Stimulated activated CD4-positive, alpha-beta T cell treated with anti-CD3 and anti-CD28 coated beads, Interleukin-15, amount 100 ng/mL, for 1 hour (primary cell): ENCODE measurements around the gene FNDC7.
"Not testable (repeated sequence)": the region's sequence is repeated elsewhere in the genome, so short reads cannot be mapped to it uniquely, and the experiment has no call there.

Experiments
- DNase-seq, 2 donors: peaks; one replicate each; pipeline ENCODE4 v3.0.0-alpha.2; 2020; ENCODE audit warnings: low read depth in 1 of 2, low spot score in 1 of 2

Gene FNDC7

GRCh38 chr1:108712606-108713150 is at the start of gene FNDC7:
FNDC7 (plus strand) TSS chr1:108712908; CDS start chr1:108712934, 26 bp downstream.
- DNase-seq: no peak

DNA sequence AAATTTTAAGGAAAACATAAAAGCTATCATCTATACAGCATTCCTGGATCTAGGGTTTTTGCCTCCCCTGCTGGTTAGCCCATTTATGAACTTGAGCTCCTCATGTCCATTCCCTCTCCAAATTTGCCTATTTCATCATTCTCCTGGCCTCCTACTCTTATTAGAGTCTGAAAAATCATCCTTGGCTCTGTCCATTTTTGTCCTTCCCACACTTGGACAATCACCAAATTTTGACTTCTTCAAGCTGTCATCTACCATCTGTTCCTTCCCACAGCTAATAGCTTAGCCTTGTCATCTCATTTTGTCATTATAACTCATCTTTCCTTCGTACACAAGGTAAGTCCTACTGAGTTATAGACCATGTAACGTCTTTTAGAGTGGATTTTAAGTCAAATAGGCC is 49.6 kb upstream of the FNDC7 start:
- DNase-seq: no peak

- no peak for DNase-seq
These were observed 48.2 kb upstream of the FNDC7 start for GRCh38 chr1:108664481-108664880.

DNA sequence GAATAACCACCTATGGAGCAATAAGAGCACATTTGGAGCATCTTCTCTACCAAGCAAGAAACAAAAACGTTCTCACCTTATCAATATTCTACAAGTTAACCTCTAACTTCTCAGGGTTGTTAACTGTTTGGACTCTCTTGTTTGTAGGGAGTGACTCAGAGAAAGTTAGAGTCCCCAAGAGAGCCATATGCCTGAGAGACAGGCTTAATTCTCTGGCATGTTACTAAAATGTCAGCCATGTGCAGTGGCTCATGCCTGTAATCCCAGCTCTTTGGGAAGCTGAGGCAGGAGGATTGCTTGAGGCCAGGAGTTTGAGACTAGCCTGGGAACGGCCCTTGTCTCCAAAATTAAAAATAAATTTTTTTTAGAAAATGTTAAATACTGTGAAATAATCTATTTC is 47.6 kb upstream of the FNDC7 start:
- DNase-seq: no peak

DNA sequence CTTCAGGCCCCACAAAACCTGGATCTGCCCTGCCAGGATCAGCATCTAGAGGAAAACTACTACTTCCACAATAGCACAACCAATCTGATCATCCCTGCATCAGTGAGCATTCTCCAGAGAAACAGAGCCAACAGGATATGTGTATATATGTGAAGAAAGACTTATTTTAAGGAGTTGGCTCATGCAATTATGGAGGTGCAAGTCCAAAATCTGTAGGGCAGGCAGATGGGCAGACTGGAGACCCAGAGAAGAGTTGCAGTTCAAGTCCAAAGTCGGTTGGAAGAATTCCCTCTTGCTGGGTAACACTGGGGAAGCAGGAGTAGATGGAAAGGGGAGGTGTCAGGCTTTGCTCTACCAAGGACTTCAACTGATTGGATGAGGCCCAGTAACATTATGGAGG is 46.9 kb upstream of the FNDC7 start:
- no peak for DNase-seq

DNA sequence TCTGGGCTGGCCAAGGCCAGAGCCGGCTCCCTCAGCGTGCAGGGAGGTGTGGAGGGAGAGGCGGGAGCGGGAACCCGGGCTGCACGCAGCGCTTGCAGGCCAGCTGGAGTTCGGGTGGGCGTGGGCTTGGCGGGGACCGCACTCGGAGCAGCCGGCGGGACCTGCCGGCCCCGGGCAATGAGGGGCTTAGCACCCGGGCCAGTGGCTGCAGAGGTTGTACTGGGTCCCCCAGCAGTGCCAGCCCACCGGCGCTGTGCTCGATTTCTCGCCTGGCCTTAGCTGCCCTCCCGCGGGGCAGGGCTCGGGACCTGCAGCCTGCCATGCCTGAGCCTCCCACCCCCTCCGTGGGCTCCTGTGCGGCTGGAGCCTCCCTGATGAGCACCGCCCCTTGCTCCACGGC is 45.3 kb upstream of the FNDC7 start:
- not testable (repeated sequence) for DNase-seq

GRCh38 chr1:108668777-108669176 is 43.9 kb upstream of the FNDC7 start:
- no peak for DNase-seq

DNA sequence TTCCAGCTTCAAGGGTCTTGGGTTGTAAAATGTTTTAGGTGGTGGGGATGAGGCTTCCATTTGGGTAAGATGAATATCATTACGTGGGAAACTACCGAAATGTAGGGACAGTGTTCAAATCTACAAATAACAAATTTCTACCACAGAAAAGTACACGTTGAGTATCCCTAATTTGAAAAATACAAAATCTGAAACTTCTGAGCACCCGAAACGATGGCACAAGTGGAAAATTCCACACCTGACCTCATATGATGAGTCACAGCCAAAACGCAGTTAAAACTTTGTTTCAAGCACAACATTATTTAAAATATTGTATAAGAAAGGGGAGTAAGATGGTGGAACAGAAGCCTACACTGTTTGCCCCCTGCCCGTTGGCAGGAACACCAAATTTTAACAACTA is 43.0 kb upstream of the FNDC7 start:
- no peak for DNase-seq

DNA sequence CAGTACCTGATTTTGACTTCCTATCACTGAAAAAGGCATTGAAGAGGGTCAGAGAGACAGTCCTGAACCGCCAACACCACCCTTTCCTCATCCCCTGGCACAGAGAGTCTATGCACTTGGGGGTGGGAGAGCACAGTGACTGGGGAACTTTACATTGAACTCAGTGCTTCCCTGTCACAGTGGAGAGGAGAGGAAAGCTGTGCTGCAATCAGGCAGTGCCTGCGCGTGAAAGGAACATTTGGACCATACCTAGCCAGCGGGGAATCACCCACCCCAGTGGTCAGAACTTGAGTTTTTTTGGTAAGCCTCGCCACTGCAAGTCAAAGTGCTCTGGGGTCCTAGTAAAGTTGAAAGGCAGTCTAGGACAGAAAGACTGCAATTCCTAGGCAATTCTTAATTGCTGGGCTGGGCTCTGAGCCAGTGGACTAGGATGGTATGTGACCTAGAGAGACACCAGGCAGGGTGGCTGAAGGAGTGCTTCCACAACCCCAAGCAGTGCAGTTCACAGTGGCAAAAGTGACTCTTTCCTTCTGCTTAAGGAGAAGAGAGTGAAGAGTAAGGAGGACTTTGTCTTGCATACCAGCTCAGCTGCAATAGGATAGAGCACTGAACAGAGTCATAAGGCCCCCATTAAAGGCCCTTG is 42.5 kb upstream of the FNDC7 start:
- no peak for DNase-seq

- DNase-seq: no peak
These were observed 41.6 kb upstream of the FNDC7 start for GRCh38 chr1:108671143-108671542.

DNA sequence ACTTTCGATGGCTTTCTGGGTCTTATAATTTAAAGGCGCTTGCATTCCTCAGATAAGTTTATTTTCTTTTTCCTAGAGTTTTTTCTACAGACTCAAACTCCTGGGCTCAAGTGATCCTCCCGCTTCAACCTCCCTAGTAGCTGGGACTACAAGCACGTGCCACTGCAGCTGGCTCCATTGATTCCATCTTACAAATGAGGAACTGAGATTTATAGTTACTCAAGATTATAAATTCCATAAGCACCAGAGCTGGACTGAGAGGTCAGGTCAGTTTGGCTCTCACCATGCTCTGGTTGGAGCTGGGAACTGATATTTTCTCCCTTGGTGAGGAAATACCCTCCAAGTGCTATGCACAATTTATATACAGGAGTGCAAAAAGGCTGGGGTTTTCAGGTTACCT is 34.0 kb upstream of the FNDC7 start:
- DNase-seq: no peak

DNA sequence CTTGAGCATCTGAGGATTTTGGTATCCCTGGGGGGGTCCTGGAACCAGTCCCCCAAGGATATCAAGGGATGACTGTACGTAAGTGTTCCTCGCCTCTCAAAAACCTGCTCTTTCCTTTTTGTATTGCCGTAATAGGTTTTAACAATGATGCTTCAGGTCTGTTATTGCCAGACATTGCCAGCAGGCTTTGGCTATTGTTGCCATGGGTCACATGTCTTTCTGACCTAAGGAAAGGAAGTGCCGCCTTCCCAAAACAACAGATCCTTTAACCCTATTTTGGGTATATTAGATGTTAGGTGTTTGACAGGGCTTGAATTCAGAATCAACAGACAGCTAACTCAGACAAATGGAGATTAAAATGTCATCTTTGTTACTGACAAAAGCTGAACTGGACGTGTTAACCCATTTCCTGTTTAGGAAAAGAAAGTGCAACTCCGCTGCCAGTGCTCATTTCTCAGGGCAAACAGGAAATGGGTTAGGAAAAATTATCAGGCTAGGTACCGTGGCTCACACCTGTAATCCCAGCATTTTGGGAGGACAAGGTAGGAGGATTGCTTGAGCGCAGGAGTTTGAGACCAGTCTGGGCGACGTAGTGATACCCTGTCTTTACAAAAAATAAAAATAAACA is 33.0 kb upstream of the FNDC7 start:
- no peak for DNase-seq

DNA sequence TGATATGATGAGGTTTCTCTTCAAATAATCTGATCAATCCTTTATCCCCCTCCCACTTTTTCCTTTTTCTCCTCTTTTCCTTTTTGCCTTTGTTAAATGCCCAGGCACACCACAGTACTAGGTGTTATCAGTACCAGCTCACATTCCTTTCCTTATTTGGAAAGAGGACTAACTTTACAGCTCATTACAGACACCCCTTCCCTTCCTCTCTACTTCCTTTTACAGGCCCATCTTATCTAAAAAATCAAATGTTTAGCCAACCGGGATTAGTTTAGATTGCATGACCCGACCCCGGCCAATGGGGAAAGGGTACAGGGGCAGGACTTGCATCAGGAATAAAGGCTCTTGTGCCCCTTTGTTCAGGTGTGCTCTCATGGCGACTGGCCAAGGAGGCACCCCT is 31.0 kb upstream of the FNDC7 start:
- DNase-seq: not testable (repeated sequence)

GRCh38 chr1:108685529-108685928 is 27.2 kb upstream of the FNDC7 start:
- DNase-seq: no peak

DNA sequence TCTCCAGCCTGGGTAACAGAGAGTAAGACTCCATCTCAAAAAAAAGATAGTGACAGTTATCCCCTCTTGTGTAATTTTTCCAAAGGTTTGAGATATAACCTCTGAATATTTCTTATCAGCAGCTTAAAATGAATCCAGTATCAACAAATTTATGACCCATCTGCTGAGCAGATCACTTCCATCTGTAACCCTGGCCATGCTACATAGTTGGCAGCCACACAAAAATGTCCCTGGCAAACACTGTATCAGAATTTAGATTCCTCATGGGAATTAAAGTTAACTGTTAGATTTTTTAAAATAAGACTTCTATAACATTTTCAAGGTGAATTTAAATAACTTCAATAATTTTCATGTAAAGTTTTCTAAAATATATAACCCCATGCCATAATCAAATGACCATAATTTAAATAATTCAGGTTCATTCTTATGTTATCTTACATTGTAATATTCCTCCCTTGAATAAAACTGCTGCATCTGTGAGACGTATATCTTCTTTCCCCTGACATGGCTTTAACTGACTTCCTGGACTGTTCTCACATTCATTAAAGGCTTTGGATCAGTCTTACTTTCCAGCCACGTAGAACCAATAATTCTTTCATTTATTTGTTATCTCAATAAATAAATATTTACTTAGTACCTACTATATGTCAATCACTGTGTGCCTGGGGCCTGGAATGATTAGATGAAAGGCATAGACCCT is 25.9 kb upstream of the FNDC7 start:
- DNase-seq: no peak

- DNase-seq: no peak
These were observed 21.4 kb upstream of the FNDC7 start for GRCh38 chr1:108691128-108691941.

GRCh38 chr1:108691942-108692723 is 20.6 kb upstream of the FNDC7 start, which contains the start of gene PRPF38B:
PRPF38B (plus strand) TSS chr1:108692310; CDS start chr1:108692592, 282 bp downstream.
- peak; percentile 83 to 87 for DNase-seq

DNA sequence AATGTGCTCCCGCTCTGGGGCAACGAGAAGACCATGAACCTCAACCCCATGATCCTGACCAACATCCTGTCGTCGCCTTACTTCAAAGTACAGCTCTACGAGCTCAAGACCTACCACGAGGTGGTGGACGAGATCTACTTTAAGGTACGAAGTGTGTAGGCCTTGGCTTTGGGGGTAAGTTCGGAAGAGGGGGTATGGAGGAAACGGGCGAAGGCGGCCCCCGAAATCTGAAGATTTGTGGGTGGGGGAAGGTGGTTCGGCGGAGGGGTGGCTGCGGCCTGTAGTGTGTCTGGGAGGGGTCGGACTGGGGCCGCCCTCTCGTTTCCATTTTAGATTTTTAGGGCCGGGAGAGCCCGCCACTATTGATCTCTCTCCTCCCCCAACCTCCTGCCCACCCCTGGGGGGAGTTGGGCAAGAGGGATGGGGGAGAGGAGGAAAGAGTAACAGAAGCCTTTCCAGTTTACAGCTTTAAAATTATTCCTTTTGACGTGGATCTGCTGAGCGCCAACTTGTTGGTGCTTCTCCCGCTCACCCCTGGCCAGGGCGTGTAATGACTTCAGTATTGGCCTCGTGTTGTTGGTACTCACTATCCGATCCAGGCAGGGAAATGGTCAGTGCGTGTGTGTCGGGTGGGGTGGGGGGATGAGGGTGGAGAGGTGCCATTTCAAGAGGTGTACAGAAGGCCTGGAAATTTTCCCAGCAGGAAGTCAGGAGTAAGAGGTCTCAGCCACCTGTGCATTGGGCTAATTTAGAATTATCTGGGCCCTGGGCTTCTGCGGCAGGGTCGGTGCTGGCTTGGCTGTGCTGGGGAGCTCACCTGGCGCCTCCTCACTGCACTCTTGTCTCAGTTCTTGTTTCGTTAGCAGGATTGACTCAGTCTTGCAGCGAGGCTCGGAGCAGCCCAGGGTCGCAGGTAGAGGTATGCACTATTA is 19.7 kb upstream of the FNDC7 start:
- peak; percentile 41 to 59 for DNase-seq

DNA sequence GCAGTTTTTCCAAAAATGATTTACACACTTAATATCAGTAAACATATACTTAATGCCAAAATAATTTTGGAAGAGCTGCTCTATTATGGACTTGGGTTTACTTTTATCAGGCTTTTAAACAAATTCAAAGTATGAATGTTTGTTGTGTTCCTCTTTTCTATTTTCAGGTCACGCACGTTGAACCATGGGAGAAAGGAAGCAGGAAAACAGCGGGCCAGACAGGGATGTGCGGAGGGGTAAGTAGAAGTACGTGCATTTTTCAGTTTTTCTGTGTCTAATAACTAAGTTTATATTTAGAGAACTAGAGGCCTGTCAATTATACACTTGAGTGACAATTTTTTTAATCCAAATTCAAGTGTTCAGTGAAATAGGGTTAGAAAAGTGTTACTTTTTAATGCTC is 17.2 kb upstream of the FNDC7 start:
- no peak for DNase-seq
